Peyer's patch (tissue), 4 donors: ENCODE results near the gene HNRNPA1. TPM values are rescaled to one million over a fixed set of nuclear protein-coding genes. Genes with fewer than 3 reads are reported as not detected.
"Not testable (repeated sequence)": the region's sequence is repeated elsewhere in the genome, so short reads cannot be mapped to it uniquely, and the experiment has no call there.

Experiments used
- DNase-seq, 3 donors: peaks; one replicate each; pipeline ENCODE4 v3.0.0-alpha.2; 2017 to 2019
- H3K27ac ChIP-seq, 4 donors: fragments of 200-600 bp; sonication (generic); one replicate each; pipeline ENCODE4 v1.5.1; 2016 to 2019
- H3K27me3 ChIP-seq, 2 donors: fragments of 200-600 bp; sonication (generic); one replicate each; pipeline ENCODE4 v1.5.1; 2019
- H3K36me3 ChIP-seq, 3 donors: fragments of 200-600 bp; sonication (generic); one replicate each; pipeline ENCODE4 v1.5.1; 2016 to 2019
- H3K4me1 ChIP-seq, 4 donors: fragments of 200-600 bp; sonication (generic); one replicate each; pipeline ENCODE4 v1.5.1; 2016 to 2019
- H3K4me3 ChIP-seq, 4 donors: fragments of 200-600 bp; sonication (generic); 1 replicate in 3 of 4; 2 replicates in 1 of 4; pipeline ENCODE4 v1.5.1; 2016 to 2019; ENCODE audit warnings: mild to moderate bottlenecking in 1 of 4
- H3K9me3 ChIP-seq, 4 donors: fragments of 200-600 bp; sonication (generic); one replicate each; pipeline ENCODE4 v1.5.1; 2016 to 2019; ENCODE audit warnings: mild to moderate bottlenecking in 1 of 4
- CTCF ChIP-seq, 6 experiments: fragments of 450-650 bp in 4 of 6; fragments of 200-600 bp in 2 of 6; sonication (generic) in 1 of 6; IDR thresholded peaks; one replicate each; pipeline ENCODE4 v1.5.1; 2017 to 2019; ENCODE audit warnings: antibody characterized with exemption in 6 of 6, mild to moderate bottlenecking in 3 of 6, moderate library complexity in 1 of 6
- POLR2A ChIP-seq, 2 donors: fragments of 450-650 bp; IDR thresholded peaks; one replicate each; pipeline ENCODE4 v1.5.1; 2017; ENCODE audit warnings: antibody characterized with exemption in 2 of 2, mild to moderate bottlenecking in 2 of 2, moderate library complexity in 2 of 2
- total RNA-seq, 4 donors: library from RNA; depleted of rRNA; stranded (reverse); fragments of >200 nt; gene quantifications; one replicate each; pipeline ENCODE4 v1.1.0, GENCODE V29; 2016

Gene HNRNPA1
- 100 to 1,000 TPM; 198 to 703 (median 254) TPM for total RNA-seq

DNA sequence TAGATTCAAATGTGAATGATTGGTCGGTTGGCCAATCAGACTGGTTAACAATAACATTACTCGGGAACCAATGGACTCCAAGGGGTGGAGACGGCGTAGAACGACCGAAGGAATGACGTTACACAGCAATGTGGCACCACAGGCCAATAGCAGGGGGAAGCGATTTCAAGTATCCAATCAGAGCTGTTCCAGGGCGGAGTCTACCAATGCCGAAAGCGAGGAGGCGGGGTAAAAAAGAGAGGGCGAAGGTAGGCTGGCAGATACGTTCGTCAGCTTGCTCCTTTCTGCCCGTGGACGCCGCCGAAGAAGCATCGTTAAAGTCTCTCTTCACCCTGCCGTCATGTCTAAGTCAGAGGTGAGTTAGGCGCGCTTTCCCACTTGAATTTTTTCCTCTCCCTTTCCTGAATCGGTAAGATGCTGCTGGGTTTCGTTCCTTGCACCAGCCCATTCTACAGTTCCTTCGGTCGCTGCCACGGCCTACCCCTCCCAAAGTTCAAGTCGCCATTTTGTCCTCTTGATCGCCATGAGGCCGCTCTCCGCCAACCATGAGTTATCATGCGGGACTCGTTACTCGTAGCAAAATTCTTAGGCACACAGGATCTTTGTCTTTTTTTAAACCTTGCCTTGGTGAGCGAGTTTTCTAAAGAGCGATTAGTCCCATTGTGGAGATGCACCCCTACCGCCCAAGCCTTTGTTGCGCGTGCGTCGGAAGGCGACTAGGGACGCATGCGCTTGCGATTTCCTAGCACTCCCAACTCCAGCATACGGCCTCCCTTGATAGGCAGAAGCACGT lies at the start of gene HNRNPA1:
Gene HNRNPA1 (plus strand): TSS at position 259 of the 793 bp plus-strand sequence. CDS start 82 bp downstream, at position 341.
- H3K27ac ChIP-seq, result peak within 1 kb of the TSS; percentile 90 to 97 (median 95)
- H3K27me3 ChIP-seq, result no peaks in the 10 kb centered on the region
- no peaks in the 10 kb centered on the region for H3K9me3 ChIP-seq
- H3K4me1 ChIP-seq, result peaks cover 0 to 52% (median 22%) of the 10 kb centered on the region in 4 donors
- peak; percentile 91 to 98 (median 95) for DNase-seq
- no peak for TF ChIP-seq CTCF (IDR thresholded peaks at IDR 0.05)
- peak; percentile 97 to 99 for TF ChIP-seq POLR2A (IDR thresholded peaks at IDR 0.05)
- peak within 1 kb of the TSS; percentile 64 to 77 (median 73) for H3K4me3 ChIP-seq
- peaks cover 0 to 34% (median 0%) of the 10 kb centered on the region in 3 donors for H3K36me3 ChIP-seq

- H3K4me1 ChIP-seq, H3K9me3 ChIP-seq, DNase-seq, H3K4me3 ChIP-seq, H3K27me3 ChIP-seq, H3K36me3 ChIP-seq, H3K27ac ChIP-seq: not testable (repeated sequence)
These were observed 49.3 kb upstream of the HNRNPA1 start for GRCh38 chr12:54231269-54231668.

- TF ChIP-seq CTCF (IDR thresholded peaks at IDR 0.05) (no peak), POLR2A (IDR thresholded peaks at IDR 0.05) (no peak)
- DNase-seq, result no peak
These were observed 47.7 kb upstream of the HNRNPA1 start for GRCh38 chr12:54232790-54233189.

DNA sequence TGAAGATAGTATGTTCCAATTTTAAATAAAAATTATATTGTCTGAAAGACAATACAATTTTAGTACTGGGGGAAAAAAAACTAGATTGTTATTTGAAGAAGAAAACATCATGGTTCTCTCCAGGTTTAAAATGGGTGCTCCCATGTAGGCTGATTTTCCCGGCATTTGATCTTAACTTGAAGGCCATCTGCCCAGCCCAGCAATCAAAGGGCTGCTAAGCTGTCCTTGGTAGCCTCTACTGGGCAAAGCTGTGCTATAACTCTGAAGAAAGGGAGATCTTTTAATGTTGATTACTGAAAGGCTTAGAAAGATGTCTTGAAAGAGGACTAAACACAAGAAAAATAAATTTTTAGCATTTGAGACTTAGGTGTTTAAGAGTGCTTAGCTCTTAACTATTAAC lies 42.0 kb upstream of the HNRNPA1 start:
- no peak overlapping the region for H3K27ac ChIP-seq
- H3K27me3 ChIP-seq, result no peaks in the 10 kb centered on the region
- H3K9me3 ChIP-seq, result no peaks in the 10 kb centered on the region
- DNase-seq, result no peak
- no peaks in the 10 kb centered on the region for H3K4me1 ChIP-seq
- no peak overlapping the region for H3K4me3 ChIP-seq
- peaks cover 0 to 43% (median 0%) of the 10 kb centered on the region in 3 donors for H3K36me3 ChIP-seq
- TF ChIP-seq CTCF (IDR thresholded peaks at IDR 0.05) (no peak), POLR2A (IDR thresholded peaks at IDR 0.05) (no peak)

More at GRCh38 chr12:54232790-54233189, 47.7 kb upstream of the HNRNPA1 start:
- no peak overlapping the region for H3K4me3 ChIP-seq
- H3K9me3 ChIP-seq, result no peaks in the 10 kb centered on the region
- H3K4me1 ChIP-seq, result no peaks in the 10 kb centered on the region
- H3K36me3 ChIP-seq, result no peaks in the 10 kb centered on the region
- H3K27ac ChIP-seq, result no peak overlapping the region
- H3K27me3 ChIP-seq, result no peaks in the 10 kb centered on the region

GRCh38 chr12:54239620-54240019 lies 40.9 kb upstream of the HNRNPA1 start:
- no peak for DNase-seq
- Histone ChIP-seq H3K27me3 (no peaks in the 10 kb centered on the region), H3K27ac (no peak overlapping the region), H3K4me1 (no peaks in the 10 kb centered on the region), H3K9me3 (no peaks in the 10 kb centered on the region), H3K36me3 (peaks cover 0 to 46% (median 0%) of the 10 kb centered on the region in 3 donors), H3K4me3 (no peak overlapping the region)
- no peak for TF ChIP-seq POLR2A (IDR thresholded peaks at IDR 0.05)
- TF ChIP-seq CTCF (IDR thresholded peaks at IDR 0.05), result no peak

GRCh38 chr12:54240129-54240528 lies 40.4 kb upstream of the HNRNPA1 start:
- Histone ChIP-seq H3K27ac (no peak overlapping the region), H3K9me3 (no peaks in the 10 kb centered on the region), H3K4me3 (no peak overlapping the region), H3K27me3 (no peaks in the 10 kb centered on the region), H3K4me1 (no peaks in the 10 kb centered on the region), H3K36me3 (peaks cover 0 to 48% (median 0%) of the 10 kb centered on the region in 3 donors)
- no peak for TF ChIP-seq POLR2A (IDR thresholded peaks at IDR 0.05)
- no peak for TF ChIP-seq CTCF (IDR thresholded peaks at IDR 0.05)
- no peak for DNase-seq
